ENCODE measurements around the gene WDFY4.

DNA sequence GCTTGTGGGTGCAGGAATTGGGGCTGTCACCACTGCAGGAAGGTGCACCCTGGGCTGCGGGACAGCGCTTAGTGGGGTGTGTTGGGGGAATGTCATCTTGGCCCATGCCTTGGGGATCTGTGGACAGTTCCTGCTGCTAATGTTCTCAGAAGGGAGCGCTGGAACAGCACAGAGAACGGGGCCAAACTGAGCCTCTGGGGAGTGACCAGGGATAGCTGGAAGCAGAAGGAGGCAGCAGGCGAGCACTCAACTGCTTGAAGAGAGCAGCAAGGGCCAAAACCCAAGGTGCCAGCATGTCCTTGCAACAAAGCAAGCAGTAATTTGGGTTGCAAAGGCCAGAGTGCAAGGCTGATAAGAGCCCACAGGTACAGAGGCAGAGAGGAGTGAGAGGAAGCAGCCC is 31.3 kb upstream of the WDFY4 start:
- TF ChIP-seq ZNF274 (IDR thresholded peaks at IDR 0.05; ENCODE audit: low read depth, low read length): no peak
- TF ChIP-seq POLR2A (IDR thresholded peaks at IDR 0.05; ENCODE audit: borderline replicate concordance, extremely low read depth, insufficient read depth, insufficient read length): no peak
- TF ChIP-seq, protein P1, sequence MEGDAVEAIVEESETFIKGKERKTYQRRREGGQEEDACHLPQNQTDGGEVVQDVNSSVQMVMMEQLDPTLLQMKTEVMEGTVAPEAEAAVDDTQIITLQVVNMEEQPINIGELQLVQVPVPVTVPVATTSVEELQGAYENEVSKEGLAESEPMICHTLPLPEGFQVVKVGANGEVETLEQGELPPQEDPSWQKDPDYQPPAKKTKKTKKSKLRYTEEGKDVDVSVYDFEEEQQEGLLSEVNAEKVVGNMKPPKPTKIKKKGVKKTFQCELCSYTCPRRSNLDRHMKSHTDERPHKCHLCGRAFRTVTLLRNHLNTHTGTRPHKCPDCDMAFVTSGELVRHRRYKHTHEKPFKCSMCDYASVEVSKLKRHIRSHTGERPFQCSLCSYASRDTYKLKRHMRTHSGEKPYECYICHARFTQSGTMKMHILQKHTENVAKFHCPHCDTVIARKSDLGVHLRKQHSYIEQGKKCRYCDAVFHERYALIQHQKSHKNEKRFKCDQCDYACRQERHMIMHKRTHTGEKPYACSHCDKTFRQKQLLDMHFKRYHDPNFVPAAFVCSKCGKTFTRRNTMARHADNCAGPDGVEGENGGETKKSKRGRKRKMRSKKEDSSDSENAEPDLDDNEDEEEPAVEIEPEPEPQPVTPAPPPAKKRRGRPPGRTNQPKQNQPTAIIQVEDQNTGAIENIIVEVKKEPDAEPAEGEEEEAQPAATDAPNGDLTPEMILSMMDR (IDR thresholded peaks at IDR 0.05 in 2 of 3, conservative IDR thresholded peaks at IDR 0.05 in 1 of 3; ENCODE audit: borderline replicate concordance in 1 of 3, insufficient read depth in 1 of 3, low read depth in 2 of 3, low read length in 2 of 3): no peak
- no peak for TF ChIP-seq FOSL1 (IDR thresholded peaks at IDR 0.05; ENCODE audit: low read depth)
- TF ChIP-seq JUND (IDR thresholded peaks at IDR 0.05): no peak
